ENCODE results near the gene DDX17.

GRCh38 chr22:38523479-38523878 lies 17.4 kb upstream of the DDX17 start:
- no peak for TF ChIP-seq TARDBP (IDR thresholded peaks at IDR 0.05)
- TF ChIP-seq FOXA1 (IDR thresholded peaks at IDR 0.05) = no peak
- TF ChIP-seq NFRKB (IDR thresholded peaks at IDR 0.05) = no peak

Measured in HEK293T (cell line).